Stimulated activated CD8-positive, alpha-beta memory T cell treated with anti-CD3 and anti-CD28 coated beads, Interleukin-7, amount 100 ng/mL, for 24 hours (primary cell): ENCODE measurements around the gene MANBA.

ENCODE experiments used
- DNase-seq: peaks from one replicate; pipeline ENCODE4 v3.0.0-alpha.2; 2020; ENCODE audit warnings: low read depth

Gene MANBA

GRCh38 chr4:102678107-102678506, 82.7 kb downstream of the MANBA start:
- no peak for DNase-seq

GRCh38 chr4:102675141-102675540, 85.6 kb downstream of the MANBA start:
- DNase-seq, result no peak

- no peak for DNase-seq
Observed at GRCh38 chr4:102667001-102667400, 93.8 kb downstream of the MANBA start.

GRCh38 chr4:102665527-102665926, 95.2 kb downstream of the MANBA start:
- DNase-seq, result no peak

GRCh38 chr4:102663073-102663472, 97.7 kb downstream of the MANBA start:
- DNase-seq, result no peak

GRCh38 chr4:102657206-102657605, 103.6 kb downstream of the MANBA start:
- DNase-seq, result no peak

- DNase-seq, result no peak
Observed at GRCh38 chr4:102647117-102647516, 113.7 kb downstream of the MANBA start.

GRCh38 chr4:102642631-102643298, 118.0 kb downstream of the MANBA start:
- DNase-seq, result no peak

GRCh38 chr4:102641793-102642192, 119.0 kb downstream of the MANBA start:
- DNase-seq, result no peak

GRCh38 chr4:102640669-102641068, 120.1 kb downstream of the MANBA start:
- no peak for DNase-seq

- DNase-seq, result no peak
Observed at GRCh38 chr4:102639598-102639997, 121.2 kb downstream of the MANBA start.

GRCh38 chr4:102638621-102639020, 122.1 kb downstream of the MANBA start:
- DNase-seq, result no peak

- no peak for DNase-seq
Observed at GRCh38 chr4:102637391-102637790, 123.4 kb downstream of the MANBA start.

GRCh38 chr4:102633100-102633499, 127.7 kb downstream of the MANBA start:
- no peak for DNase-seq

- DNase-seq, result no peak
Observed at GRCh38 chr4:102632241-102633065, 128.3 kb downstream of the MANBA start.

- DNase-seq, result no peak
Observed at GRCh38 chr4:102631616-102632015, 129.2 kb downstream of the MANBA start.

GRCh38 chr4:102629673-102630072, 131.1 kb downstream of the MANBA start:
- DNase-seq, result no peak

- DNase-seq, result no peak
Observed at GRCh38 chr4:102627831-102628523, 132.8 kb downstream of the MANBA start.

- no peak for DNase-seq
Observed at GRCh38 chr4:102625232-102625930, 135.4 kb downstream of the MANBA start.

GRCh38 chr4:102624505-102624904, 136.3 kb downstream of the MANBA start:
- no peak for DNase-seq

- no peak for DNase-seq
Observed at GRCh38 chr4:102623622-102624021, 137.1 kb downstream of the MANBA start.
